Ishikawa (cell line): ENCODE results near the gene GAS7.

Experiments used
- CEBPB ChIP-seq: IDR thresholded peaks from 2 replicates; pipeline ENCODE4 v1.6.1; 2012
- CREB1 ChIP-seq: IDR thresholded peaks from 2 replicates; pipeline ENCODE4 v1.6.1; 2012; ENCODE audit warnings: low read depth
- EGR1 ChIP-seq: IDR thresholded peaks from 2 replicates; pipeline ENCODE4 v1.6.1; 2012
- EP300 ChIP-seq: IDR thresholded peaks from 2 replicates; pipeline ENCODE4 v1.6.1; 2012; ENCODE audit warnings: borderline replicate concordance
- FOXM1 ChIP-seq: IDR thresholded peaks from 2 replicates; pipeline ENCODE4 v1.6.1; 2012; ENCODE audit warnings: low read depth, borderline replicate concordance
- MAX ChIP-seq: IDR thresholded peaks from 2 replicates; pipeline ENCODE4 v1.6.1; 2012
- NFIC ChIP-seq: IDR thresholded peaks from 2 replicates; pipeline ENCODE4 v1.6.1; 2012
- RAD21 ChIP-seq: IDR thresholded peaks from 2 replicates; pipeline ENCODE4 v1.6.1; 2012; ENCODE audit warnings: low read depth
- REST ChIP-seq: IDR thresholded peaks from 2 replicates; pipeline ENCODE4 v1.6.1; 2012; ENCODE audit warnings: low read depth, mild to moderate bottlenecking
- TAF1 ChIP-seq: IDR thresholded peaks from 2 replicates; pipeline ENCODE4 v1.6.1; 2012; ENCODE audit warnings: low read depth, mild to moderate bottlenecking
- TCF12 ChIP-seq: IDR thresholded peaks from 2 replicates; pipeline ENCODE4 v1.6.1; 2012; ENCODE audit warnings: low read depth
- TEAD4 ChIP-seq: IDR thresholded peaks from 2 replicates; pipeline ENCODE4 v1.6.1; 2012
- USF1 ChIP-seq: IDR thresholded peaks from 2 replicates; pipeline ENCODE4 v1.6.1; 2012
- YY1 ChIP-seq: IDR thresholded peaks from 2 replicates; pipeline ENCODE4 v1.6.1; 2012; ENCODE audit warnings: low read depth
- ZBTB7A ChIP-seq: IDR thresholded peaks from 2 replicates; pipeline ENCODE4 v1.6.1; 2012; ENCODE audit warnings: low read depth

The GAS7 gene

GRCh38 chr17:10022416-10022815 is 176.0 kb downstream of the GAS7 start:
- TF ChIP-seq REST: peak; percentile 47; the same call in 1 of the 2 replicates
- TF ChIP-seq NFIC: no peak

- TF ChIP-seq NFIC: no peak
- no peak for TF ChIP-seq REST
- no peak for TF ChIP-seq RAD21
- no peak for TF ChIP-seq TEAD4
- TF ChIP-seq USF1: no peak
- no peak for TF ChIP-seq TCF12
- TF ChIP-seq ZBTB7A: no peak
- TF ChIP-seq EGR1: no peak
- no peak for TF ChIP-seq EP300
- TF ChIP-seq CEBPB: no peak
- TF ChIP-seq TAF1: no peak
- no peak for TF ChIP-seq CREB1
- no peak for TF ChIP-seq YY1
These were observed 177.0 kb downstream of the GAS7 start for GRCh38 chr17:10021272-10021984.

GRCh38 chr17:10019941-10020451 is 178.4 kb downstream of the GAS7 start:
- no peak for TF ChIP-seq FOXM1
- TF ChIP-seq USF1: peak; percentile 14; the same call in 1 of the 2 replicates

GRCh38 chr17:10018461-10018891 is 179.9 kb downstream of the GAS7 start:
- TF ChIP-seq ZBTB7A: no peak

GRCh38 chr17:10013365-10014112 is 184.9 kb downstream of the GAS7 start:
- no peak for TF ChIP-seq TCF12
- no peak for TF ChIP-seq EGR1
- TF ChIP-seq RAD21: no peak
- TF ChIP-seq EP300: no peak
- no peak for TF ChIP-seq ZBTB7A
- no peak for TF ChIP-seq YY1
- TF ChIP-seq NFIC: no peak
- no peak for TF ChIP-seq FOXM1
- TF ChIP-seq MAX: no peak
- TF ChIP-seq TEAD4: no peak
- TF ChIP-seq CEBPB: no peak
- no peak for TF ChIP-seq TAF1
- no peak for TF ChIP-seq CREB1
- TF ChIP-seq USF1: no peak
- no peak for TF ChIP-seq REST
